Measurements from ENCODE around the gene SIGLEC1.

- TF ChIP-seq POLR2AphosphoS5 (IDR thresholded peaks at IDR 0.05; ENCODE audit: borderline replicate concordance, low read depth, low read length) = no peak
- no peak for TF ChIP-seq EZH2 (IDR thresholded peaks at IDR 0.05)
Observed at GRCh38 chr20:3735768-3736167, 23.4 kb upstream of the SIGLEC1 start.

Data from SK-N-MC (cell line).